GM19438 (cell line): ENCODE results near the gene ATP2B2.

Experiments
- ATAC-seq: cut with Tn5 transposase; IDR thresholded peaks from one replicate; pipeline ENCODE4 v1.9.1; 2021; ENCODE audit warnings: low read depth; ENCODE audit not compliant: unreplicated experiment

ATP2B2 gene

GRCh38 chr3:10407361-10407760 is 98.0 kb downstream of the ATP2B2 start:
- ATAC-seq = no peak

- ATAC-seq = no peak
These were observed 99.0 kb downstream of the ATP2B2 start for GRCh38 chr3:10406414-10406813.

GRCh38 chr3:10405816-10406215 is 99.6 kb downstream of the ATP2B2 start:
- ATAC-seq = no peak

- ATAC-seq = no peak
These were observed 100.5 kb downstream of the ATP2B2 start for GRCh38 chr3:10404876-10405275.

- ATAC-seq = no peak
These were observed 101.0 kb downstream of the ATP2B2 start for GRCh38 chr3:10404377-10404776.

GRCh38 chr3:10401990-10402761 is 103.2 kb downstream of the ATP2B2 start:
- no peak for ATAC-seq

- ATAC-seq = no peak
These were observed 104.5 kb downstream of the ATP2B2 start for GRCh38 chr3:10400749-10401495.

GRCh38 chr3:10400050-10400748 is 105.2 kb downstream of the ATP2B2 start:
- no peak for ATAC-seq

GRCh38 chr3:10399634-10400033 is 105.8 kb downstream of the ATP2B2 start:
- no peak for ATAC-seq

- ATAC-seq = no peak
These were observed 107.0 kb downstream of the ATP2B2 start for GRCh38 chr3:10398341-10398740.

- no peak for ATAC-seq
These were observed 107.5 kb downstream of the ATP2B2 start for GRCh38 chr3:10397879-10398278.

- no peak for ATAC-seq
These were observed 108.5 kb downstream of the ATP2B2 start for GRCh38 chr3:10396931-10397330.

GRCh38 chr3:10396083-10396482 is 109.3 kb downstream of the ATP2B2 start:
- ATAC-seq = no peak

- ATAC-seq = no peak
These were observed 109.7 kb downstream of the ATP2B2 start for GRCh38 chr3:10395671-10396070.

GRCh38 chr3:10395196-10395595 is 110.2 kb downstream of the ATP2B2 start:
- no peak for ATAC-seq

GRCh38 chr3:10394491-10395025 is 110.8 kb downstream of the ATP2B2 start:
- no peak for ATAC-seq

GRCh38 chr3:10393514-10393913 is 111.9 kb downstream of the ATP2B2 start:
- ATAC-seq = no peak

GRCh38 chr3:10392906-10393461 is 112.4 kb downstream of the ATP2B2 start:
- ATAC-seq = no peak

GRCh38 chr3:10392244-10392643 is 113.1 kb downstream of the ATP2B2 start:
- no peak for ATAC-seq

GRCh38 chr3:10391391-10391790 is 114.0 kb downstream of the ATP2B2 start:
- no peak for ATAC-seq
